D721Med (cell line): ENCODE measurements around the gene DENND6B.

ENCODE experiments used
- DNase-seq: peaks from one replicate; pipeline ENCODE4 v3.0.0; 2011; ENCODE audit warnings: low spot score; ENCODE audit not compliant: insufficient read length
- FAIRE-seq: peaks from 2 replicates; lab custom pipeline; 2011; peaks lifted over from hg19 to GRCh38; lab: Jason Lieb, UNC
- TF ChIP-seq, protein P1 (sequence below): IDR thresholded peaks from 2 replicates; pipeline ENCODE4 v1.5.1; 2012; ENCODE audit warnings: mild to moderate bottlenecking, control low read depth; ENCODE audit not compliant: insufficient read depth; ENCODE audit errors: missing control alignments

DENND6B gene

GRCh38 chr22:50300620-50301257 is 26.1 kb downstream of the DENND6B start:
- TF ChIP-seq, protein P1, sequence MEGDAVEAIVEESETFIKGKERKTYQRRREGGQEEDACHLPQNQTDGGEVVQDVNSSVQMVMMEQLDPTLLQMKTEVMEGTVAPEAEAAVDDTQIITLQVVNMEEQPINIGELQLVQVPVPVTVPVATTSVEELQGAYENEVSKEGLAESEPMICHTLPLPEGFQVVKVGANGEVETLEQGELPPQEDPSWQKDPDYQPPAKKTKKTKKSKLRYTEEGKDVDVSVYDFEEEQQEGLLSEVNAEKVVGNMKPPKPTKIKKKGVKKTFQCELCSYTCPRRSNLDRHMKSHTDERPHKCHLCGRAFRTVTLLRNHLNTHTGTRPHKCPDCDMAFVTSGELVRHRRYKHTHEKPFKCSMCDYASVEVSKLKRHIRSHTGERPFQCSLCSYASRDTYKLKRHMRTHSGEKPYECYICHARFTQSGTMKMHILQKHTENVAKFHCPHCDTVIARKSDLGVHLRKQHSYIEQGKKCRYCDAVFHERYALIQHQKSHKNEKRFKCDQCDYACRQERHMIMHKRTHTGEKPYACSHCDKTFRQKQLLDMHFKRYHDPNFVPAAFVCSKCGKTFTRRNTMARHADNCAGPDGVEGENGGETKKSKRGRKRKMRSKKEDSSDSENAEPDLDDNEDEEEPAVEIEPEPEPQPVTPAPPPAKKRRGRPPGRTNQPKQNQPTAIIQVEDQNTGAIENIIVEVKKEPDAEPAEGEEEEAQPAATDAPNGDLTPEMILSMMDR, result no peak
- no peak for DNase-seq
- FAIRE-seq, result no peak

DNA sequence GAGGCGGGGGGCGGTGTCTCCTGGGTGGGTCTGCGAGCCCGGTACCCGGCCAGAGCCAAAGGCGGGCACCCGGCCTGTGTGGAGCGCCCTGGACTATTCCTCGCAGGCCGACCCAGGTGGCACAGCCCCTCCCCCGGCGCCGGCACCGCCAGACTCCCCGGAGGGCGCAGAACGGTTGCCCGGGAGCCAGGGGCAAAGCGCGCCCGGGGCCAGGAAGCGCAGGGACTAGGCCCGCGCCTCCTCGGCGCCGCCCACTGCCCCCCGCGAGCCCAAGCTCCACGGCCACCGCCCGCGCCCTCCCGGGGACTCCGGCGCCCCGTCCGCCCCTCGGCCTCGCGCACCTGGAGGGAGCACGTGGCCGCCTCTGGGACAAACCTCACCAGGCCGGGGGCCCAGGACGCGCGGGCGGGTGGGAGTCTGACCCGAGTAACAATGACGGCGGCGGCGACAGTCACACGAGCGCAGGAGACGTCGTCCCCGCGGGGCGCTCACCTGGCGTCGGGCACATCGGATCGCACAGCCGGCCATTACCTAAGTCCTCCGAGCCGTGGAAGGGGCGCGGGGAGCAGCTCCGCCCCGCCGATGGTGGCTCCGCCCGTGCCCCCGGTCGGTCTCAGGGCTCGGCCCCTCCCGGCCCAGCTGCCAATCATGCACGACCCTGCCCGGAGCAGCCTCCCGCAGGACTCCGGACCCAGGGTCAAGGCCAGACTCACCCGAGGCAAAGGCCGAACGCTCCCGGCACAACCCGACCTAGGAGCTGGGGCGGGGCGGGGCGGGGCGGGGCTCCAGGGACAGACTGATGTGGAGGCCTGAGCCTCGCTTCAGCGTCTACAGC is 26.8 kb downstream of the DENND6B start:
- FAIRE-seq (no peak), DNase-seq (no peak)
- TF ChIP-seq, protein P1, result no peak

DNA sequence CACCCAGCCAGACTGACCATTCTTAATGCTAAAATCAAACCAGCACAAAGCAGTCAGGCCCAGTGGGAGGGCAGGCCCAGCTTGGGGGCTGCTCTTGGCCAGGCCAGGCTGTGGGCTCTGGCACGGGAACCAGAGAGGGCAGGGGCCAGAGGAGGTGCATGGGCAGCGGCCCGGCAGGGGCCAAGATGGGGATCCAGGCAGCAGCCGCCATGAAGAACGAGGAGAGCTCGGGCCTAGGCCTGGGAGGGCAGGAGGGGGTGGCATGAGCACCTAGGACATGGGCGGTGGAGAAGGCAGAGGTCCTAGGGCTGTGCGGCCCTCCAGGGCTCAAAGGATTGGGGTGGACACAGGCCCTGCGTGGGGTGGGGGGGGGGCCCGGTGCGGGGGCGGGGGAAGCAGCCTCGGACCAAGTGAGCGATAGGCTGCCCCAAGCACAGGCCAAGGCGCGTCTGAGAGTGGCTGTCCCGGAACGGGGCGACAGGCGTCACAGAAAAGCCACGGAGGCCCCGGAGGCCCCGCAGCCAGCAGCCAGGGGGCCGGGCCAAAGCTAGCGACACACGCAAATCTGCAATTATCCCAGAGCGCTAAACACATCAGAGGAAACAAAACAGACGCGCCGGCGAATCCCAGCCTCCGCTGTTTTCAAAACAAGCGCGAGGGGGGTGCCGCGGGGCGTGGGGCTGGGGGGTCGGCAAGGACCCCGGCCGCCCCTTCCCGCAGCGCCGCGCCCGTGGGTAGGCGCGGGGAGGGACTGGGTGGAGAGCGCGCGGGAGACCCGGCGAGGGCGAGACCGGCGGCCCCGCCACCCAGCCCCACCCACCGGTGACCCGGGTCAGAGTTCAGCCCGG is 27.7 kb downstream of the DENND6B start:
- no peak for DNase-seq
- FAIRE-seq, result no peak
- TF ChIP-seq, protein P1, result no peak

DNA sequence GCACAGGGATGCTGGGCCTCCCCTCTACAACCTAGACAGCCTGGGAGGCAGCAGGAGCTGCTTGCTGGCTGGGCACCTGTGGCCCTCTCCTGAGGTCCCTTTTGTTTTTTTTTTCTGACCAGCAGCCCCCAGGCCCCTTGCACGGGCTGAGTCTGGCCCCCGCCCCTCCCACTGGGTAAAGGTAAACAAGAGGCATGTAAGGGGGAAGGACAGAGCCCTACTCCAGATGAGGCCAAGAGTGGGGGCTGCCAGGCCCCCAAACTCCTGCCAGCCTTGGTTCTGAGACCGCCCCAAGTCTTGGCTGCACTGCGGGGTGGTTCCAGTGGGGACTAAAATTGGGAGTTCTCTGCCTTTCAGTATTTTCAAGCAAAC is 28.6 kb downstream of the DENND6B start:
- no peak for DNase-seq
- TF ChIP-seq, protein P1, result no peak
- no peak for FAIRE-seq

- FAIRE-seq, result no peak
- TF ChIP-seq, protein P1, result no peak
- no peak for DNase-seq
Observed at GRCh38 chr22:50297510-50298265, 29.1 kb downstream of the DENND6B start.

DNA sequence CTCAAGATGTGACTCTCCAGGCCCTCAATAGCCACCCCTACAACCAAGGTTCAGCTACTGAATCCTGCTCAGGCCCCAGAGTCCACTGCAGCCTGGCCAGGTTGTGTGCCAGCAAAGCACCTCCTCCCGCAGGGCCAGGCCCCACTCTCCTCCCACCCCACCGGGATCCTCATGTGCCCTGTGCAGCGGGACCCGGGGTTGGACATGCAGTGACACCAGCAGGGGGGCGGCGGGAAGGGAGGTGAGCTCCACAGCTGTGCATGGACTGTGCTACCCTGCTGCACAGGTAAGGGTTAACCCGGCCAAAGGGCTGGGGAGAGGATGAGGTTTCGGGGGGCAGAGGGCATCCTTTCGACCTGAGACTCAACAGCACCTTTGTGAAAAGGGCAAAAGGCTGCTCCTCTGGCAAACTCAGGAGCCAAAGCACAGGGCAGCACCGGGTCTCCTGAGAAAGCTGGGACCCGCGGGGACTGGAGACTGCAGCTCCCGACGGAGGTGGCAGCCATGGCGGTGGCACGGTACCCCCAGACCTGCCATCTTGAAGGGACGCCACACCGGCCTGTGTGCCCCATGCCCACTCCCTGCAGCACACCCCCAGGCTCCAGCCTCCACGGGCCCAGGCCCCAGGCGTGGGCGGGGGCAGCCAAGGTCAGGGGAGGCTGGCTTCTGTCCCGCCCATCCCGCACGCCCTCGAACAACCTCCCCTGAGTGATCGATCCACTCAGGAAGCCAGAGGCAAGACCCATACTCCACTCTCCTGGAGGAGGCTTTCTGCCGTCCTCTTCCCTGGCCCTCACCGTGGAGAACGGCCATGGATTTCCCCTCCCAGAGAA is 29.9 kb downstream of the DENND6B start:
- FAIRE-seq (no peak), DNase-seq (no peak)
- TF ChIP-seq, protein P1, result no peak
